Measurements from ENCODE around the gene SPNS2.

DNA sequence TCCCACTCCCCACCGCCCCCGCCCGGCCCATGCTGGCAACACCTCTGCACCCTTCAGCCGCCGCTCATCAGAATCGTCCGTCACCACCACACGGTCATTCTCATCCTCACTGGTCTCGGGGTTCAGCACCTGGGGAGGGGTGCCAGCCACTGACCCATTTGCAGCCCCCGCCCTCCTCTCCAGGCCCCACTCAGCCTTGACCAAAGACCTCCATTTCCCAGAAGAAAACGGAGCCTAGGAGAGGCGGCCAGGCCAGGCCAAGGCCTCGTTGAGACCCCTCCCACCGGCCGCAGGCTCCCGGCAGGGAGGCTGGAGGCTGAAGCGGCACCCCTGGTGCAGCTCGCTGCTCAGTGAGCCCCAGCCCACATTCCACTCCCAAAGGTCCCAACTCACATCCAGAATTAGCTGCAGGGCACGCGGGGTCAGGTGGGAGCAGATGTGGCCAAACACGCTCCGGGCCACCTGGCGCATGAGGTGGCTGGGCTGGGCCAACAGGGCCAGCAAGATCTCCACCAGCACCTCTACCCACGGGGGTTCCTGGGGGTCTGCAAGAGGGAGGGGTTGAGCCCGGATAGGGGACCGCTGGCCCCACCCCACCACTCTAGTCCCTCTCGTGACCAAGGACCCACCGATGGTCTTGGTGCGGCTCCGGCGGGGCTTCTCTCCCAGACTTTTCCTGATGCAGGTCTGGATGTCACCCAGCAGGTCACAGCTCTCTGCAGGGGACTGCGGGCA lies 46.7 kb downstream of the SPNS2 start:
- TF ChIP-seq, protein P1, sequence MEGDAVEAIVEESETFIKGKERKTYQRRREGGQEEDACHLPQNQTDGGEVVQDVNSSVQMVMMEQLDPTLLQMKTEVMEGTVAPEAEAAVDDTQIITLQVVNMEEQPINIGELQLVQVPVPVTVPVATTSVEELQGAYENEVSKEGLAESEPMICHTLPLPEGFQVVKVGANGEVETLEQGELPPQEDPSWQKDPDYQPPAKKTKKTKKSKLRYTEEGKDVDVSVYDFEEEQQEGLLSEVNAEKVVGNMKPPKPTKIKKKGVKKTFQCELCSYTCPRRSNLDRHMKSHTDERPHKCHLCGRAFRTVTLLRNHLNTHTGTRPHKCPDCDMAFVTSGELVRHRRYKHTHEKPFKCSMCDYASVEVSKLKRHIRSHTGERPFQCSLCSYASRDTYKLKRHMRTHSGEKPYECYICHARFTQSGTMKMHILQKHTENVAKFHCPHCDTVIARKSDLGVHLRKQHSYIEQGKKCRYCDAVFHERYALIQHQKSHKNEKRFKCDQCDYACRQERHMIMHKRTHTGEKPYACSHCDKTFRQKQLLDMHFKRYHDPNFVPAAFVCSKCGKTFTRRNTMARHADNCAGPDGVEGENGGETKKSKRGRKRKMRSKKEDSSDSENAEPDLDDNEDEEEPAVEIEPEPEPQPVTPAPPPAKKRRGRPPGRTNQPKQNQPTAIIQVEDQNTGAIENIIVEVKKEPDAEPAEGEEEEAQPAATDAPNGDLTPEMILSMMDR (conservative IDR thresholded peaks at IDR 0.05 in 1 of 2, IDR thresholded peaks at IDR 0.05 in 1 of 2; ENCODE audit: low read depth in 1 of 2, low read length in 2 of 2) = no peak
- no peak for TF ChIP-seq EZH2 (IDR thresholded peaks at IDR 0.05; ENCODE audit: low read length, missing control alignments)
